H1 (cell line): Measurements from ENCODE around the gene SPPL2B. TPM values are rescaled to one million over a fixed set of nuclear protein-coding genes. Genes with fewer than 3 reads are reported as not detected.
A peak's percentile ranks its signal among the peaks of the same experiment; 100 is the strongest.

Source experiments
- CTCF ChIA-PET: fragments of 300-600 bp; sonication (Branson Sonifier 250); formaldehyde crosslinking; loops from one replicate; lab custom pipeline; 2021; ENCODE audit not compliant: partially characterized antibody; lab: Charles Lee
- POLR2A ChIA-PET: fragments of 300-600 bp; sonication (Branson Sonifier 250); formaldehyde crosslinking; loops from one replicate; lab custom pipeline; 2021; ENCODE audit warnings: inconsistent platforms; ENCODE audit not compliant: partially characterized antibody; lab: Charles Lee
- DNase-seq, 2 experiments: peaks; one replicate each; pipeline versions ENCODE4 v3.0.0 to v3.0.0-alpha.2; 2010 to 2022; ENCODE audit warnings: low spot score in 2 of 2, low read depth in 1 of 2, mixed read lengths in 1 of 2
- FAIRE-seq: peaks from 2 replicates; lab custom pipeline; 2011; peaks lifted over from hg19 to GRCh38; lab: Jason Lieb, UNC
- H2AFZ ChIP-seq: 2 replicates; pipeline ENCODE4 v1.8.1; 2012; ENCODE audit warnings: low read length, inconsistent platforms
- H2AK5ac ChIP-seq: 2 replicates; pipeline ENCODE4 v1.6.1; 2013; ENCODE audit warnings: low read depth, low read length
- H2BK120ac ChIP-seq: replicated peaks from 2 replicates; pipeline ENCODE3; 2013; ENCODE audit warnings: low read depth, low read length, inconsistent platforms
- H2BK12ac ChIP-seq: 2 replicates; pipeline ENCODE4 v1.6.1; 2013; ENCODE audit warnings: low read depth, low read length
- H2BK15ac ChIP-seq: 2 replicates; pipeline ENCODE4 v1.6.1; 2013; ENCODE audit warnings: low read length
- H2BK20ac ChIP-seq: 2 replicates; pipeline ENCODE4 v1.6.1; 2013; ENCODE audit warnings: low read length
- H2BK5ac ChIP-seq: 2 replicates; pipeline ENCODE4 v1.6.1; 2013; ENCODE audit warnings: low read depth, low read length
- H3K14ac ChIP-seq: 2 replicates; pipeline ENCODE4 v1.6.1; 2013; ENCODE audit warnings: inconsistent platforms; ENCODE audit not compliant: insufficient read length
- H3K18ac ChIP-seq: 2 replicates; pipeline ENCODE4 v1.6.1; 2013; ENCODE audit warnings: low read length; ENCODE audit errors: extremely low read depth
- H3K23ac ChIP-seq: 2 replicates; pipeline ENCODE4 v1.6.1; 2013; ENCODE audit warnings: inconsistent platforms; ENCODE audit not compliant: insufficient read length
- H3K23me2 ChIP-seq: 2 replicates; pipeline ENCODE4 v1.6.1; 2013; ENCODE audit warnings: low read depth, low read length
- H3K27ac ChIP-seq: 2 replicates; pipeline ENCODE4 v1.6.1; 2011; ENCODE audit warnings: low read depth, low read length, inconsistent platforms
- H3K27me3 ChIP-seq, 4 experiments: replicated peaks in 1 of 4; 1 replicate in 1 of 4; 2 replicates in 3 of 4; pipeline versions ENCODE4 v1.6.1 to v1.8.1; 2011 to 2013; ENCODE audit warnings: low read length in 3 of 4, mild to moderate bottlenecking in 3 of 4, inconsistent platforms in 2 of 4, mixed read lengths in 2 of 4, moderate library complexity in 1 of 4; ENCODE audit not compliant: control insufficient read depth in 3 of 4, insufficient read depth in 3 of 4; ENCODE audit errors: extremely low read depth in 1 of 4
- H3K36me3 ChIP-seq, 4 experiments: 2 replicates each; pipeline versions ENCODE4 v1.6.1 to v1.8.1; 2011 to 2013; ENCODE audit warnings: mild to moderate bottlenecking in 4 of 4, low read length in 3 of 4, moderate library complexity in 2 of 4, control low read depth in 1 of 4, inconsistent platforms in 1 of 4; ENCODE audit not compliant: insufficient read depth in 4 of 4, control insufficient read depth in 2 of 4
- H3K4ac ChIP-seq: replicated peaks from 2 replicates; pipeline ENCODE3; 2013; ENCODE audit warnings: low read length, low read depth, mixed read lengths, inconsistent platforms; ENCODE audit not compliant: insufficient read length
- H3K4me1 ChIP-seq, 4 experiments: replicated peaks in 1 of 4; 1 replicate in 1 of 4; 2 replicates in 3 of 4; pipeline versions ENCODE4 v1.6.1 to v1.8.1; 2011 to 2013; ENCODE audit warnings: low read length in 3 of 4, inconsistent platforms in 2 of 4, mixed read lengths in 1 of 4; ENCODE audit not compliant: insufficient read depth in 4 of 4, control insufficient read depth in 3 of 4
- H3K4me2 ChIP-seq, 2 experiments: 2 replicates each; pipeline versions ENCODE4 v1.6.1 to v1.8.1; 2011 to 2013; ENCODE audit warnings: low read depth in 2 of 2, low read length in 2 of 2, control low read depth in 1 of 2, inconsistent platforms in 1 of 2, mild to moderate bottlenecking in 1 of 2; ENCODE audit not compliant: insufficient read depth in 1 of 2
- H3K4me3 ChIP-seq, 4 experiments: fragments of 200-600, 300-600 bp in 1 of 4; sonication (generic), shearing (Covaris generic), sonication (Bioruptor Twin) in 1 of 4; 2 replicates each; pipeline versions ENCODE4 v1.5.1 to v1.8.1; 2011 to 2016; ENCODE audit warnings: low read length in 4 of 4, low read depth in 3 of 4, control low read depth in 2 of 4, inconsistent platforms in 2 of 4, mild to moderate bottlenecking in 2 of 4, mixed read lengths in 1 of 4, moderate library complexity in 1 of 4; ENCODE audit not compliant: insufficient read depth in 2 of 4; ENCODE audit errors: extremely low read depth in 1 of 4
- H3K56ac ChIP-seq: replicated peaks from 2 replicates; pipeline ENCODE3; 2013; ENCODE audit warnings: low read depth, mild to moderate bottlenecking, mixed read lengths, low read length, inconsistent platforms; ENCODE audit not compliant: insufficient read length
- H3K79me1 ChIP-seq: 2 replicates; pipeline ENCODE4 v1.6.1; 2013; ENCODE audit warnings: low read depth, low read length, control low read depth
- H3K79me2 ChIP-seq, 2 experiments: 2 replicates each; pipeline versions ENCODE4 v1.6.1 to v1.8.1; 2012 to 2013; ENCODE audit warnings: low read length in 2 of 2, mild to moderate bottlenecking in 2 of 2, inconsistent platforms in 1 of 2; ENCODE audit not compliant: insufficient read depth in 2 of 2, control insufficient read depth in 1 of 2
- H3K9ac ChIP-seq, 4 experiments: replicated peaks in 1 of 4; 1 replicate in 1 of 4; 2 replicates in 3 of 4; pipeline versions ENCODE4 v1.6.1 to v1.8.1; 2011 to 2013; ENCODE audit warnings: low read depth in 3 of 4, low read length in 3 of 4, control low read depth in 2 of 4, mild to moderate bottlenecking in 2 of 4, moderate library complexity in 2 of 4, inconsistent platforms in 1 of 4; ENCODE audit errors: extremely low read depth in 1 of 4
- H3K9me3 ChIP-seq, 2 experiments: 2 replicates each; pipeline versions ENCODE4 v1.6.1 to v1.8.1; 2012 to 2013; ENCODE audit warnings: mild to moderate bottlenecking in 2 of 2, moderate library complexity in 2 of 2, control low read depth in 1 of 2, inconsistent platforms in 1 of 2, low read depth in 1 of 2, low read length in 1 of 2, mixed read lengths in 1 of 2; ENCODE audit not compliant: insufficient read depth in 2 of 2
- H4K20me1 ChIP-seq, 2 experiments: replicated peaks in 1 of 2; 2 replicates each; pipeline versions ENCODE3 to v1.8.1; 2011 to 2013; ENCODE audit warnings: inconsistent platforms in 2 of 2, low read length in 2 of 2, mild to moderate bottlenecking in 1 of 2; ENCODE audit not compliant: insufficient read depth in 2 of 2, control insufficient read depth in 1 of 2
- H4K5ac ChIP-seq: 2 replicates; pipeline ENCODE4 v1.6.1; 2013; ENCODE audit warnings: low read length, low read depth, mixed read lengths, inconsistent platforms; ENCODE audit not compliant: insufficient read length
- H4K8ac ChIP-seq: 2 replicates; pipeline ENCODE4 v1.8.0; 2013; ENCODE audit warnings: mild to moderate bottlenecking, moderate library complexity, low read length, inconsistent platforms; ENCODE audit not compliant: insufficient read depth; ENCODE audit errors: extremely low read depth
- H4K91ac ChIP-seq: replicated peaks from 2 replicates; pipeline ENCODE3; 2013; ENCODE audit warnings: low read length, mixed read lengths, inconsistent platforms; ENCODE audit not compliant: insufficient read length
- CTBP2 ChIP-seq: IDR thresholded peaks from 2 replicates; pipeline ENCODE4 v1.7.0; 2011; ENCODE audit warnings: borderline replicate concordance, mild to moderate bottlenecking, moderate library complexity, mixed read lengths, low read length; ENCODE audit not compliant: insufficient read depth, insufficient read length
- EP300 ChIP-seq, 2 experiments: IDR thresholded peaks; 1 replicate in 1 of 2; 2 replicates in 1 of 2; pipeline ENCODE4 v1.6.1; 2011 to 2012; ENCODE audit warnings: low read depth in 2 of 2, low read length in 2 of 2, mild to moderate bottlenecking in 2 of 2, borderline replicate concordance in 1 of 2, inconsistent platforms in 1 of 2, moderate library complexity in 1 of 2
- KDM1A ChIP-seq: fragments of 200-600, 300-600 bp; sonication (generic); IDR thresholded peaks from 2 replicates; pipeline ENCODE4 v1.7.1; 2016; ENCODE audit warnings: mild to moderate bottlenecking, low read length, borderline replicate concordance
- MAX ChIP-seq: IDR thresholded peaks from 2 replicates; pipeline ENCODE4 v1.6.1; 2012; ENCODE audit warnings: inconsistent platforms
- RAD21 ChIP-seq, 2 experiments: IDR thresholded peaks in 1 of 2; conservative IDR thresholded peaks in 1 of 2; 2 replicates each; pipeline ENCODE4 v1.6.1; 2011; ENCODE audit warnings: low read depth in 2 of 2, low read length in 2 of 2, improper control_type of control experiment in 1 of 2, inconsistent platforms in 1 of 2, mild to moderate bottlenecking in 1 of 2, moderate library complexity in 1 of 2
- RNF2 ChIP-seq: fragments of 200-900, 300-1000 bp; sonication (generic); IDR thresholded peaks from 2 replicates; pipeline ENCODE4 v1.7.1; 2016; ENCODE audit warnings: borderline replicate concordance, low read depth, mild to moderate bottlenecking, antibody characterized with exemption, low read length; ENCODE audit not compliant: poor library complexity, severe bottlenecking; ENCODE audit errors: missing control alignments
- WGBS, 2 experiments: shearing (Covaris generic) in 1 of 2; methylation state at CpG; one replicate each; pipeline versions ENCODE4 v1.1.6 to v1.1.7; 2013 to 2015; ENCODE audit warnings: low lambda C conversion rate in 2 of 2, mixed read lengths in 2 of 2, inconsistent platforms in 1 of 2, low coverage in 1 of 2, missing lambda C conversion rate in 1 of 2; ENCODE audit not compliant: insufficient replicate concordance in 2 of 2, insufficient coverage in 1 of 2, insufficient read length in 1 of 2; ENCODE audit errors: extremely low coverage in 1 of 2, missing lambda C conversion rate in 1 of 2; 5-methylcytosine and 5-hydroxymethylcytosine counted together
- polyA plus RNA-seq, 7 experiments: library from polyadenylated mRNA; depleted of rRNA in 3 of 7; stranded (reverse) in 5 of 7; unstranded in 2 of 7; fragments of >200 nt in 5 of 7; fragments of 200-250 nt in 2 of 7; gene quantifications; 1 replicate in 5 of 7; 2 replicates in 1 of 7; 4 replicates in 1 of 7; pipeline versions ENCODE4 v1.2.1 to v1.2.3, GENCODE V29; 2011 to 2013; ENCODE audit warnings: missing spikeins in 2 of 7, mixed read lengths in 2 of 7
- total RNA-seq: library from RNA; stranded (reverse); fragmentation: NEBNext Ultra II Directional; extraction: Animal tissue kit (Norgen Biotek cat#: 25700); gene quantifications from 2 replicates; pipeline ENCODE4 v1.2.1, GENCODE V29; 2021

SPPL2B gene
- total and polyA plus RNA-seq, 2 of the 8 experiments (the other 6 are each of a cell fraction or from before 2014, with no cell fraction given): 34.8 to 55.7 TPM

- no peak overlapping the region for H3K9ac ChIP-seq
- H3K14ac ChIP-seq: no peak overlapping the region
- no peak overlapping the region for H3K56ac ChIP-seq
- no peaks in the 10 kb centered on the region for H3K79me1 ChIP-seq
- no peak overlapping the region for H4K91ac ChIP-seq
- 0 out of 2 replicates have a peak overlapping the region, but pooled peaks have one; percentile 29 for H2BK15ac ChIP-seq
- no peak for FAIRE-seq
- no peak overlapping the region for H3K4ac ChIP-seq
- H3K18ac ChIP-seq: no peak overlapping the region
- H3K79me2 ChIP-seq: no peaks in the 10 kb centered on the region
- H2AFZ ChIP-seq: no peak overlapping the region
- peak overlapping the region; percentile 73; the same call in 1 of the 2 replicates for H2BK20ac ChIP-seq
- H4K20me1 ChIP-seq: peaks cover 0 to 13% of the 10 kb centered on the region in 2 experiments
- CTCF ChIA-PET: interaction anchor here (1.2 to 1.8 kb wide), 2 partner anchors 32 to 63 kb away, joined by 3 to 4 read pairs; no protein-coding TSS in a partner anchor
- no peak overlapping the region for H3K23ac ChIP-seq
- 81% methylated on average over 21 of the region's 24 CpGs; no CpG with 5 or more reads in 1 of the 2 experiments for WGBS, 2 experiments
- no peak overlapping the region for H3K4me3 ChIP-seq
- H3K27ac ChIP-seq: no peak overlapping the region
- H3K4me2 ChIP-seq: no peak overlapping the region
- H2BK12ac ChIP-seq: no peak overlapping the region
- H3K36me3 ChIP-seq: no peaks in the 10 kb centered on the region
- H2BK5ac ChIP-seq: no peak overlapping the region
- no peak overlapping the region for H4K8ac ChIP-seq
- POLR2A ChIA-PET: no interaction called here
- no peak for TF ChIP-seq CTBP2
- TF ChIP-seq EP300 (IDR thresholded peaks at IDR 0.05; ENCODE audit: borderline replicate concordance in 1 of 2, low read depth in 2 of 2, low read length in 2 of 2): no peak
- TF ChIP-seq MAX: 0 out of 2 replicates have a peak, but pooled peaks have one; percentile 18
- no peak for TF ChIP-seq KDM1A
- TF ChIP-seq RNF2: no peak
- no peak for TF ChIP-seq RAD21 (IDR thresholded peaks at IDR 0.05 in 1 of 2, conservative IDR thresholded peaks at IDR 0.05 in 1 of 2; ENCODE audit: low read depth in 2 of 2, low read length in 2 of 2)
- H2AK5ac ChIP-seq: no peak overlapping the region
- no peak overlapping the region for H4K5ac ChIP-seq
- no peak overlapping the region for H2BK120ac ChIP-seq
- H3K27me3 ChIP-seq: peaks cover 0 to 8% (median 3%) of the 10 kb centered on the region in 4 experiments; a peak in 5 of 7 replicates
- no peaks in the 10 kb centered on the region for H3K9me3 ChIP-seq
- peaks cover 29% of the 10 kb centered on the region for H3K23me2 ChIP-seq
- no peak for DNase-seq
- H3K4me1 ChIP-seq: peaks cover 0 to 4% (median 0%) of the 10 kb centered on the region in 4 experiments; a peak in 1 of 7 replicates
Observed at GRCh38 chr19:2361246-2362045, 33.0 kb downstream of the SPPL2B start.
